Mesendoderm (in vitro differentiated cells): ENCODE data around the gene PLXNB3.
"Not testable (repeated sequence)": the region's sequence is repeated elsewhere in the genome, so short reads cannot be mapped to it uniquely, and the experiment has no call there.

ENCODE experiments used
- DNase-seq: peaks from one replicate; pipeline ENCODE4 v3.0.0; 2013
- H2AK5ac ChIP-seq: 2 replicates; pipeline ENCODE4 v1.6.1; 2013; ENCODE audit warnings: low read length, inconsistent platforms
- H2BK120ac ChIP-seq: 2 replicates; pipeline ENCODE4 v1.6.1; 2013; ENCODE audit warnings: low read depth, mild to moderate bottlenecking, low read length, moderate library complexity, mixed read lengths
- H2BK15ac ChIP-seq: replicated peaks from 2 replicates; pipeline ENCODE4 v1.6.1; 2013; ENCODE audit warnings: low read depth, mild to moderate bottlenecking, moderate library complexity
- H2BK5ac ChIP-seq: 2 replicates; pipeline ENCODE4 v1.6.1; 2013; ENCODE audit warnings: low read length, inconsistent platforms
- H3K18ac ChIP-seq: 2 replicates; pipeline ENCODE4 v1.6.1; 2013; ENCODE audit warnings: mild to moderate bottlenecking, low read length, mixed read lengths
- H3K23ac ChIP-seq: one replicate; pipeline ENCODE4 v1.6.1; 2013; ENCODE audit warnings: low read length
- H3K27ac ChIP-seq: 2 replicates; pipeline ENCODE4 v1.5.1; 2013; ENCODE audit warnings: low read depth, mild to moderate bottlenecking, inconsistent platforms, low read length, moderate library complexity
- H3K27me3 ChIP-seq: 2 replicates; pipeline ENCODE4 v1.6.1; 2013; ENCODE audit warnings: low read length, control low read depth, mild to moderate bottlenecking, inconsistent platforms; ENCODE audit not compliant: insufficient read depth, poor library complexity
- H3K36me3 ChIP-seq: 2 replicates; pipeline ENCODE4 v1.6.1; 2013; ENCODE audit warnings: low read length, inconsistent platforms; ENCODE audit not compliant: control insufficient read depth, insufficient read depth
- H3K4ac ChIP-seq: one replicate; pipeline ENCODE4 v1.6.1; 2013; ENCODE audit warnings: low read depth, mild to moderate bottlenecking, low read length, moderate library complexity
- H3K4me1 ChIP-seq: 2 replicates; pipeline ENCODE4 v1.6.1; 2013; ENCODE audit warnings: low read depth, low read length, inconsistent platforms; ENCODE audit not compliant: control insufficient read depth
- H3K4me2 ChIP-seq: 2 replicates; pipeline ENCODE4 v1.6.1; 2013; ENCODE audit warnings: low read length
- H3K4me3 ChIP-seq: 2 replicates; pipeline ENCODE4 v1.5.1; 2013; ENCODE audit warnings: mild to moderate bottlenecking, low read length
- H3K56ac ChIP-seq: one replicate; pipeline ENCODE4 v1.6.1; 2013; ENCODE audit warnings: low read length
- H3K79me1 ChIP-seq: 2 replicates; pipeline ENCODE4 v1.6.1; 2013; ENCODE audit warnings: low read length, inconsistent platforms
- H3K79me2 ChIP-seq: 2 replicates; pipeline ENCODE4 v1.6.1; 2013; ENCODE audit warnings: mild to moderate bottlenecking, low read length; ENCODE audit not compliant: control insufficient read depth, insufficient read depth
- H3K9ac ChIP-seq: 2 replicates; pipeline ENCODE4 v1.6.1; 2013; ENCODE audit warnings: low read length, inconsistent platforms
- H4K5ac ChIP-seq: one replicate; pipeline ENCODE4 v1.6.1; 2013; ENCODE audit warnings: low read length
- H4K8ac ChIP-seq: one replicate; pipeline ENCODE4 v1.6.1; 2013; ENCODE audit warnings: low read depth, mild to moderate bottlenecking, control low read depth, low read length, moderate library complexity
- WGBS: extraction: QIAGEN DNeasy Blood & Tissue Kit; methylation state at CpG from one replicate; pipeline ENCODE4 v1.1.7; 2013; ENCODE audit warnings: low lambda C conversion rate, missing lambda C conversion rate; ENCODE audit not compliant: insufficient coverage; ENCODE audit errors: extremely low coverage; 5-methylcytosine and 5-hydroxymethylcytosine counted together

PLXNB3 gene

GRCh38 chrX:153726286-153727122 lies 37.5 kb upstream of the PLXNB3 start:
- H4K8ac ChIP-seq: no peak overlapping the region
- H3K79me2 ChIP-seq: peaks cover 30% of the 10 kb centered on the region
- H3K18ac ChIP-seq: peak overlapping the region; percentile 69
- H3K27ac ChIP-seq: peak overlapping the region; percentile 98
- H2BK15ac ChIP-seq: no peak overlapping the region
- H4K5ac ChIP-seq: no peak overlapping the region
- H3K4me2 ChIP-seq: peak overlapping the region; percentile 29
- no peaks in the 10 kb centered on the region for H3K27me3 ChIP-seq
- no peak overlapping the region for H3K23ac ChIP-seq
- peak overlapping the region; percentile 83 for H3K4ac ChIP-seq
- H3K4me1 ChIP-seq: peaks cover 3% of the 10 kb centered on the region
- H3K9ac ChIP-seq: peak overlapping the region; percentile 72
- H3K36me3 ChIP-seq: no peaks in the 10 kb centered on the region
- peak overlapping the region; percentile 86 for H2BK120ac ChIP-seq
- peak overlapping the region; percentile 88 for H3K56ac ChIP-seq
- peak; percentile 96 for DNase-seq
- no peak overlapping the region for H3K4me3 ChIP-seq
- peak overlapping the region; percentile 96 for H2BK5ac ChIP-seq
- no peak overlapping the region for H2AK5ac ChIP-seq
- no CpG with 5 or more reads among the region's 35 CpGs for WGBS
- H3K79me1 ChIP-seq: no peaks in the 10 kb centered on the region

GRCh38 chrX:153727123-153727931 lies 36.7 kb upstream of the PLXNB3 start:
- no peak overlapping the region for H3K4ac ChIP-seq
- H2BK15ac ChIP-seq: no peak overlapping the region
- WGBS: no CpG with 5 or more reads among the region's 23 CpGs
- peak overlapping the region; percentile 80 for H3K56ac ChIP-seq
- H3K23ac ChIP-seq: no peak overlapping the region
- no peak overlapping the region for H4K8ac ChIP-seq
- peak overlapping the region; percentile 11 for H3K4me2 ChIP-seq
- H3K36me3 ChIP-seq: no peaks in the 10 kb centered on the region
- peak overlapping the region; percentile 89 for H3K27ac ChIP-seq
- no peaks in the 10 kb centered on the region for H3K27me3 ChIP-seq
- no peak overlapping the region for H3K4me3 ChIP-seq
- H3K18ac ChIP-seq: peak overlapping the region; percentile 60
- H3K4me1 ChIP-seq: peaks cover 3% of the 10 kb centered on the region
- H2AK5ac ChIP-seq: peak overlapping the region; percentile 43
- no peak overlapping the region for H2BK120ac ChIP-seq
- peak overlapping the region; percentile 62 for H3K9ac ChIP-seq
- DNase-seq: peak; percentile 24
- H3K79me2 ChIP-seq: peaks cover 25% of the 10 kb centered on the region
- H3K79me1 ChIP-seq: no peaks in the 10 kb centered on the region
- H4K5ac ChIP-seq: no peak overlapping the region
- peak overlapping the region; percentile 52 for H2BK5ac ChIP-seq

GRCh38 chrX:153728095-153728494 lies 36.0 kb upstream of the PLXNB3 start:
- Histone ChIP-seq H3K27ac (no peak overlapping the region), H3K18ac (no peak overlapping the region), H4K8ac (no peak overlapping the region), H2BK120ac (no peak overlapping the region), H2BK15ac (no peak overlapping the region), H3K27me3 (no peaks in the 10 kb centered on the region), H3K4me1 (peaks cover 3% of the 10 kb centered on the region), H2AK5ac (no peak overlapping the region), H3K36me3 (no peaks in the 10 kb centered on the region), H3K4me2 (no peak overlapping the region), H3K79me2 (peaks cover 17% of the 10 kb centered on the region), H3K79me1 (no peaks in the 10 kb centered on the region), H2BK5ac (no peak overlapping the region), H3K56ac (peak overlapping the region; percentile 65), H3K4me3 (no peak overlapping the region), H3K4ac (no peak overlapping the region), H4K5ac (no peak overlapping the region), H3K9ac (no peak overlapping the region), H3K23ac (no peak overlapping the region)
- WGBS: no CpG with 5 or more reads among the region's 6 CpGs
- DNase-seq: no peak

- Histone ChIP-seq H3K9ac (no peak overlapping the region), H3K56ac (no peak overlapping the region), H3K4me3 (no peak overlapping the region), H3K79me2 (peaks cover 13% of the 10 kb centered on the region), H3K27me3 (no peaks in the 10 kb centered on the region), H3K18ac (no peak overlapping the region), H2BK120ac (no peak overlapping the region), H3K4me1 (peaks cover 3% of the 10 kb centered on the region), H3K79me1 (no peaks in the 10 kb centered on the region), H2AK5ac (no peak overlapping the region), H3K36me3 (no peaks in the 10 kb centered on the region), H3K27ac (no peak overlapping the region), H2BK15ac (no peak overlapping the region), H3K23ac (no peak overlapping the region), H4K5ac (no peak overlapping the region), H3K4me2 (no peak overlapping the region), H2BK5ac (no peak overlapping the region), H4K8ac (no peak overlapping the region), H3K4ac (no peak overlapping the region)
- no CpG with 5 or more reads among the region's 23 CpGs for WGBS
- DNase-seq: no peak
Measured at GRCh38 chrX:153728951-153729631, 35.0 kb upstream of the PLXNB3 start.

GRCh38 chrX:153730115-153730514 lies 33.9 kb upstream of the PLXNB3 start:
- not testable (repeated sequence) for H3K36me3 ChIP-seq, H4K8ac ChIP-seq, H2BK15ac ChIP-seq, H2AK5ac ChIP-seq, H3K79me1 ChIP-seq, H3K27me3 ChIP-seq, H3K27ac ChIP-seq, H3K4me2 ChIP-seq, DNase-seq, H3K56ac ChIP-seq, H3K4me3 ChIP-seq, H3K4me1 ChIP-seq, H3K23ac ChIP-seq, H2BK120ac ChIP-seq, H3K9ac ChIP-seq, H4K5ac ChIP-seq, H2BK5ac ChIP-seq, H3K4ac ChIP-seq, H3K18ac ChIP-seq
- peaks cover 13% of the 10 kb centered on the region for H3K79me2 ChIP-seq
- no CpG with 5 or more reads among the region's 23 CpGs for WGBS
